ENCODE data around the gene VPREB3.
A peak's percentile ranks its signal among the peaks of the same experiment; 100 is the strongest.

The VPREB3 gene

GRCh38 chr22:23764899-23765881 is 11.0 kb upstream of the VPREB3 start:
- DNase-seq (ENCODE audit: low read depth in 3 of 3) = no peak

- DNase-seq (ENCODE audit: low read depth in 3 of 3) = no peak
Observed at GRCh38 chr22:23763954-23764353, 9.7 kb upstream of the VPREB3 start.

- peak; percentile 27 to 61 (median 34) for DNase-seq (ENCODE audit: low read depth in 3 of 3)
Observed at GRCh38 chr22:23763579-23763945, 9.3 kb upstream of the VPREB3 start.

GRCh38 chr22:23762842-23763578 is 8.8 kb upstream of the VPREB3 start, which contains the start of gene C22orf15:
C22orf15 (plus strand) TSS chr22:23762990; CDS start chr22:23763307, 317 bp downstream.
- DNase-seq (ENCODE audit: low read depth in 3 of 3) = no peak

DNA sequence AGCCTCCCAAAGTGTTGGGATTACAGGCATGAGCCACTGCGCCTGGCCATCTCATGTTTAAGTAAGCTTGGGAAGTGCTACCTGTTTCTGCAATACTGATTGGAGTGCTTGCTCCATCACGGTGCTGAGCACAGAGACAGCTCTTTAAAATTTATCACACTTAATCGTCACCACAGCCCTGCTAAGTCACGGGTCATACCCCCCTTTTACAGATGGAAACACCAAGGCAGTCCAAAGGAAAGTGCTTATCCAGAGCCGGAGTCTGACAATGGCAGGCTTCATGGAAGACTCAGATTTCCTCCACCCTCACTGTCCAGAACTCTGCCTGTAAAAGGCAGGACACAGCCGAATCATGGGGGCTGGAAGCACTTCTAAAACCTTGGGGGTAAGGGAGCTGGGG is 5.8 kb upstream of the VPREB3 start:
- DNase-seq (ENCODE audit: low read depth in 3 of 3) = no peak

- DNase-seq (ENCODE audit: low read depth in 3 of 3) = no peak
Observed at GRCh38 chr22:23759566-23759965, 5.3 kb upstream of the VPREB3 start.

- no peak for DNase-seq (ENCODE audit: low read depth in 3 of 3)
Observed at GRCh38 chr22:23756891-23757290, 2.7 kb upstream of the VPREB3 start.

DNA sequence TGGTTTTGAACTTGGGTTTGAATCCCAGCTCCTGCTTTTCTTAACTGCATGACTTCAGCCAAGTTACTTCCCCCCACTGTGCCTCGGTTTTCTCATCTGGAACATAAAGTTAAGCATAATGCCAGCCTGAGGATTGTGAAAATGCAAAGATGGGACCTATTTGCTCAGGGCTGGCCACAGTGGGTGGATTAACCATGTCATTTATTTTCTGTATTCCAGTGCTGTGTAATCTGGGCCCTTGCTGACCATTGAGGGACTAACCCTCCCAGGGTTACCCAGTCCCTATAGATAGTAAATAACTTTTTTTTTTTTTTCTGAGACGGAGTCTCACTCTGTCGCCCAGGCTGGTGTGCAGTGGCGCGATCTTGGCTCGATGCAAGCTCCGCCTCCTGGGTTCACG is 1.5 kb upstream of the VPREB3 start:
- no peak for DNase-seq (ENCODE audit: low read depth in 3 of 3)

DNA sequence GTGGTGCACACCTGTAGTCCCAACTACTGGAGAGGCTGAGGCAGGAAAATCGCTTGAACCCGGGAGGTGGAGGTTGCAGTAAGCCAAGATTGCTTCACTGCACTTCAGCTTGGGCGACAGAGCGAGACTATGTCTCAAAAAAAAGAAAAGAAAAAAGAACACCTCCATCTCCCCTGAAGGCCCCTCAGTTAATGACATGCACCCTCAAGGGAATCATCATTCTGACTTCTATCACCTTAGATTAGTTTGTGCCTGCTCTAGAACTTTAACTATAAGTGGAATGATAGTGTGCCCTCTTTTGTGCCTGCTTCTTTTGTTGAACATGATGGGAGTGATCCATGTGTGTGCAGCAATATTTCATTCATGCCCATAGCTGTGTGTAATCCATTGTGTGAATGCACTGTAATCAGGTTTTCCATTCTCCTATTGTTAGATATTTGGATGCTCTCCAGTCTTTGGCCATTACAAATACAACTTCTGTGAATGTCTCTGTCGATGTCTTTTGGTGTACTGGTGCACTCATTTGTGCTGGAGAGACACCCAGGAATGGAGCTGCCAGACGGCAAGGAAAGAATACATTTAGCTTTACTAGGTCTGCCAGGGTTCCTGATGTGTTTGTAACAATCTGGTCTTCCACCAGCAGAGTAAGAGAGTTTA is 883 bp upstream of the VPREB3 start:
- no peak for DNase-seq (ENCODE audit: low read depth in 3 of 3)

DNA sequence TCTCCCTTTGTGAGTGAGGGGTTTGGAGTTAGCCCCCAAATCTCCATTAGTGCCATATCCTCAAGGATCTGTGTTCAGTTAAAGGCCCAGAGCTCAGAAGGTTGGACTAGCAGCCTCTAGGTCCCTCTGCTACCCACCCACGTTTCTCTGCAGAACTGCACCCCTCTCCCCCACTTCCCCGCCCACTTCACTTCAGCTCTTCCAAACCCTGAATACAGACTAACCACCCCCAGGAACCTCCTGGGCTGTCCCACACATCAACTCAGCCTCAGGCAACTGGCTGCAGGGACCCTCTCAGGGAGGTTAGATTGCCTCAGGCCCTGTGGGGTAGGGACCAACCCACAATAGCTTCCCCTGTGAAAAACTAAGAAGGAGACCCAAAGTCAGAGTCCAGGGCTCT is 840 bp downstream of the VPREB3 start:
- no peak for DNase-seq (ENCODE audit: low read depth in 3 of 3)

DNA sequence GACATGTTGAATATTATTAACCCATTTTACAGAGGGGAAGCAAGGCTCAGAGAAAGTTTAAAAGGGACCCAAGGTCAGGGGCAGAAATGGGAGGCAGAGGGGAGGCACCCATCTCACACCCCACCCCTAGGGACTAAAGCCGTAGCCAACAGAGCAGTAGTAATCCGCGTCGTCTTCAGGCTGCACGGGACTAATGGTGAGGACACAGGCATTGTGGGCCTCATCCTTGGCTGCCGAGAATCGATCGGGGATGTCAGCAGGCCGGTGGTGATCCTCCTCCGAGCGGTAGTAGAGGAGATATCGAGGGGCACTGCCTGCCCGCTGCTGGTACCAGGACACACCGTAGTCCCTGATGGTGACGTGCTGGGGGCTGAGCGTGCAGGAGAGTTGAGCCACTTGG is 1.5 kb downstream of the VPREB3 start:
- no peak for DNase-seq (ENCODE audit: low read depth in 3 of 3)

DNA sequence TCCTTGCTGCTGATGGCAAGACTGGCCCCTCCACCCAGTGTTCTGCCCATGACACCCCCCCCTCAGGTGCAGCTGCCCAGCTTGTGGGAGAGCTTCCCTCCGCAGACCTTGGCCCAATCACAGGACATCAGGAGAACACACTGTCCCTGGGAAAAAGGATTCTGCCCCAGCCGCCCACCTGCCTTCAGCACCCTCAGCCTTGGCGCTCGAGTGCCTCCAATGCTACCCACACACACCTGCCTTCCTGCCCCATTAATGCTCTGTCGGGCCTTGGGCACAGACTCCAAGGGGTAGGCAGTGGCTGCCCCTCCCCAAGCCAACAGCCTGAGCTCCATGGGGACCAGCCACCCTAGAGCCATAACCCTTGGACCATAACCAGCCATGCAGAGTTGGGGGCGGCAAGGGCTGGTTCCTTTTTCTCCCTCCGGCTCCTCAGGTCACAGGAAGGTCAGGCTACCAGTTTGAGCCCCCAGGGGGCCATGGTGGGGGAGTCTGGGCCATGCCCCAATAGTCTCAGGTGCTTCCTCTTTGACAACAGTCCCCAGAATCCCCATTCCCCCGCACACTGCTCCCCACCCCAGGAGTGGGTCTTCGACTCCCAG is 2.0 kb downstream of the VPREB3 start:
- DNase-seq (ENCODE audit: low read depth in 3 of 3) = no peak

DNA sequence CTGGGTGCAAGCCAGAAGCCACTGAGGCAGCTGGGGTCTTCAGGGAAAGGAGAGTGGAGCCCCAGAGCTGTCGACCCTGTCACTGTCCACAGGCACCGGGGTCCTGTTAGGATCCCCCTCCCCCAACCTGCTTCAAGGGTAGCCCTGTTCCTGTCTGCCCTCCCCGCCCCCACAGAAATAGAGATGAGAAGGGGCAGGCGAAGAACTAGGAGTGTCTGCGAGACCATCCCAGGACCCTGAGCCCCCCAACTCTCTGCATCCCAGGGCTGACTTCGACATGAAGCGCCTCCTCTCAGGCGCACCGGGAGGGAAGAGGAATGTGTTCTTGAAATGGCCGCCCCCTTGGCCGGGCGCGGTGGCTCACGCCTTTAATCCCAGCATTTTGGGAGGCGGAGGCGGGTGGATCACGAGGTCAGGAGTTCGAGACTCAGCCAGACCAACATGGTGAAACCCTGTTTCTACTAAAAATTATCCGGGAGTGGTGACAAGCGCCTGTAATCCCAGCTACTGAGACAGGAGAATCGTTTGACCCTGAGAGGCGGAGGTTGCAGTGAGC is 2.7 kb downstream of the VPREB3 start:
- DNase-seq (ENCODE audit: low read depth in 3 of 3) = no peak

DNA sequence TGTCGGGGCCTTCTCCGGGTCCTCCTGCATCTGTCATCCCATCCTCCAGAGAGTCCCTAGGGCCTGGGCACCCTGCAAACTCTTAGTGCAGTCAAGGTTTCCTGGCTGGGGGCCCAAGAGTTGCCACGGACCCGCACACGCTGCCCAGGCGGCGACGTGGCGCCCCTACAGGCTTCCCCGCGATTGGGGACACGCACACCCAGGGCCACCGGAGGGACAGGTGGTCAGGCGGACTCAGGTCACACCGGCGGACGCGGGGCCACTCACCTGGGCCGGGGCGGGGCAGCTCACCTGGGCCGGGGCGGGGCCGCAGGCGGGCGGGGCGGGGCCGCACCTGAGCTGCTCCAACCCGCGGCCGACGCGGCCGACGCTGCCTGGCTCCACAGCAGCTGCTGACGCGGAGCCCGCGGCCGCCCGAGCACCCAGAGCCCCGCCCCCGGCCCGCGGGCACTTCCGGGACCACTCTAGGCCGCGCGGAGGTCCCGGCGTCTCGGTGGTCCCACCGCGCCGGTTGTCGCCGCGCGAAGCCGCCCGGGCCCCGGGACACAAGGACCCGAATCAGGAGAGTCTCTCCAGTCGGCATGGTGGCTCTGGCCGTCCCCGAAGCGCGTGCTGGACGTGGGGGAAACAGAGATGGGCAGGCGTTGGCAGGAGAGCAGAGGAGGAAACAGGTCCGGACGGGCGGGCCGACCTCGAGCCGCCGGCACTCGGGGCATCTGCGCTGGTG is 3.3 kb downstream of the VPREB3 start, which contains the start of gene ZNF70:
Gene ZNF70, minus strand, starts transcription at position 399 of the 727 bp plus-strand sequence. CDS start 5,972 bp downstream, outside the sequence.
- DNase-seq (ENCODE audit: low read depth in 3 of 3) = peak; percentile 58 to 80 (median 72)

GRCh38 chr22:23750367-23750713 is 3.9 kb downstream of the VPREB3 start:
- DNase-seq (ENCODE audit: low read depth in 3 of 3) = no peak

- DNase-seq (ENCODE audit: low read depth in 3 of 3) = no peak
Observed at GRCh38 chr22:23749841-23750301, 4.4 kb downstream of the VPREB3 start.

DNA sequence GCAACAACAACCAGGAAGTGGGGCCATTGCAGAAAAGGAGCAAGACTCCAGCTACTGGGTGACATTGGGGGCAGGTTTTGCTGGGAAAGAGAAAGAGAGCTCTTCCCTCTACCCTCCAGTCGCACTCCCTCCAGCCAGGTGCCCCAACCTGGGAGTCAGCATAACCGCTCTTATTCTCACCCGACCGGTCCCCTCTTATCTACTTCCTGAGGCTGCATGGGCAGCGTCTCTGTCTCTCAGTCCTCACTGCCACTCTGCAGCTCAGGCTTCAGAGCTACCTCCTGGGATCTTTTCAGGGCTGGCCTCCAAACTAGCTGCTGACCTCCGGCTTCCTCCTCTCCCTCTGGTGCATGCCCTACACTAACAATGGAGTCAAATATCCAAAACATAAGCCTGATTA is 8.4 kb downstream of the VPREB3 start:
- DNase-seq (ENCODE audit: low read depth in 3 of 3) = no peak

DNA sequence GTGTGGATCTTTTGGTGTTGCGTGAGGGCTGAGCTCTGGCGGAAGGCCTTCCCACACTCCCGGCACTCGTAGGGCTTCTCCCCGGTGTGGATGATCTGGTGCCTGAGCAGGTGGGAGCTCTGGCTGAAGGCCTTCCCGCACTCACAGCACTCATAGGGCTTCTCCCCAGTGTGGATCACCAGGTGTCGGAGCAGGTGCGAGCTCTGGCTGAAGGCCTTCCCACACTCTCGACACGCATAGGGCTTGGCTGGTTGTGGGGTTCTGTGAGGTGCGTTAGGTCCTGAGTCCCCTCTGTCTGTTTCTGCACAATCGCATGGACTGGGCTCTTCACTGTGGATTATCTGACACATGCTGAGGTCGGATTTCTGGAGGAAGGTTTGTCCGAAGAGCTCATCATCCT is 9.7 kb downstream of the VPREB3 start:
- no peak for DNase-seq (ENCODE audit: low read depth in 3 of 3)

DNA sequence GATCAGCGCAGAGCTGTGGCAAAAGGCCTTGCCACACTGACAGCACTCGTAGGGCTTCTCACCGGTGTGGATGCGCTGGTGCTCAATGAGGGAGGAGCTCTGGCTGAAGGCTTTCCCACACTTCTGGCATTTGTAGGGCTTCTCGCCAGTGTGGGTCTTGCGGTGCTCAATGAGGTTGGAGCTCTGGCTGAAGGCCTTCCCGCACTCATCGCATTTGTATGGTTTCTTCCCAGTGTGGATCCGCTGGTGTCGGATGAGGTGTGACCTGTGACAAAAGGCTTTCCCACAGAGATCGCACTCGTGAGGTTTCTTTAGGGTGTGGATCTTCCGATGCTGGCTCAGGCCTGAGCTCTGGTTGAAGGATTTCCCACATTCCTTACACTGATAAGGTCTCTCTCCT is 10.2 kb downstream of the VPREB3 start:
- DNase-seq (ENCODE audit: low read depth in 3 of 3) = no peak

GRCh38 chr22:23743303-23743705 is 10.9 kb downstream of the VPREB3 start:
- DNase-seq (ENCODE audit: low read depth in 3 of 3) = no peak

Measured in stimulated activated CD4-positive, alpha-beta T cell treated with anti-CD3 and anti-CD28 coated beads, TNF-alpha, amount 100 ng/mL, for 24 hours (primary cell).